GM19324 (cell line): ENCODE results near the gene SOD3.

Experiments used
- ATAC-seq: cut with Tn5 transposase; IDR thresholded peaks from one replicate; pipeline ENCODE4 v1.9.1; 2021; ENCODE audit warnings: mild to moderate bottlenecking, moderate library complexity; ENCODE audit not compliant: unreplicated experiment, low FRiP score

Gene SOD3

DNA sequence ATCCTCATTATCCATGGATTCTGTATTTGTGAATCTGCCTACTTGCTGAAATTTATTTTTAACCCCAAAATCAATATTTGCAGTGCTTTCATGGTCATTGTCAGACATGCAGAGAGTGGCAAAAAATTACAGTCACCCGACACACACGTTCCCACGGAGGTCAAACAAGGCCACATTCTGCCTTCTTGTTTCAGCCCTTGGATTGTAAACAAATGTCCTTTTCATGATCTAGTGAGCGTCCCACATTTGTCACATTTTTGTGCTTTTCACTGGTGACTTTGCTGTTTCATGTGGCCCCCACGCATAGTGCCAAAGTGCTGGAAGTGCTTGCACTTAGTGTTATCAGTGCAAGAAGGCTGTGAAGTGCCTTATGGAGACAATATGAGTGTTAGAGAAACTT, 45.0 kb downstream of the SOD3 start:
- ATAC-seq, result no peak

DNA sequence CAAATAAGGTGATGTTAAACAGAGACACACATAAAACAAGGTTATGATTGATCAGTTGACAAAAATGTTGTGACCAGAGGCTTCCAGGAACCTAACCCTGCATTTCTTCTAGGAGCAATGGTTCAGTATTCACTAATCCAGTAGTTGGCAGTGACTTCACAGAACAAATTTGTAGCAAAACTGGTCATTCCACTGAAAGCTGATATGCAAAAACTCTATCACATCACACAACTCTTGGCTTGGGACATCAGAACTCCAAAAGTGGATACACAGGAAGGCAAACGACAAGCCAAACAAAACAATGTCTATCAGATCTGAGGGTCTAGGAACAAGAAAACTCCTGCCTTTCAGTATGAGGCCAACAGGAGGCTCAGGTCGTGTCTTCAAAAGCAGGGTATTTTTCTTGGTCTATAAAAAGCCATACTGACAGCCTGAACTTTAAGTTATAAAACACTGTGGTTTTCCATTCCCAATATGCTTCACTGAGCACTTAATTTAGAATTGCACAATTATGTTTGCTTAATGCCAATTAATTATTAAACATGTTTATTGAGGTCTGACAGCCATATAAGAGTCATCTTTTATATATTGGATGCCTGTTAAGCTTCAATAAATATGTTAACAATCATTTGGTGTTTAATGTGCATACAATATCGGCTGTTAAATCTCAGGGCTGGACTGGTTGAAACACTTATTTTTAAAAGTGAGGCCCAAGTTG, 45.6 kb downstream of the SOD3 start:
- ATAC-seq, result no peak

DNA sequence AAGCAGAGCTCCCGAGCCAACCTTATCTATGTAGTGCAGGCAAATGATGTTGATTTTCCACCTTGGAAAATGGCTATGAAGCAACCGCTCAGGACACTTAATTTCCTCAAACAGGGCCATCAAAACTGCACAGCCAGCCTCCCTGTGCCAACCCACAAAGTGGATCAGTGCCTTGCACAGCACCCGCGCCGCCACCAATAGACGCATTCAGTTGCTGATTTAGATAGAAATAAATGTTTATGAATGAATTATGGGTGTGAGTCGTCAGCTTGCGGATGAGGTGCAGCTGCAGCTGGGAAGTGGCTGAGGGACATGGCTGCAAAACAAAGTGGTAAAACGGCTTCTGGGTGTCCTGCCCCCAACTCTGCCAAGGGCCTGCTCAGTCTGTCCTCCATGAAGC, 47.0 kb downstream of the SOD3 start:
- ATAC-seq, result no peak

DNA sequence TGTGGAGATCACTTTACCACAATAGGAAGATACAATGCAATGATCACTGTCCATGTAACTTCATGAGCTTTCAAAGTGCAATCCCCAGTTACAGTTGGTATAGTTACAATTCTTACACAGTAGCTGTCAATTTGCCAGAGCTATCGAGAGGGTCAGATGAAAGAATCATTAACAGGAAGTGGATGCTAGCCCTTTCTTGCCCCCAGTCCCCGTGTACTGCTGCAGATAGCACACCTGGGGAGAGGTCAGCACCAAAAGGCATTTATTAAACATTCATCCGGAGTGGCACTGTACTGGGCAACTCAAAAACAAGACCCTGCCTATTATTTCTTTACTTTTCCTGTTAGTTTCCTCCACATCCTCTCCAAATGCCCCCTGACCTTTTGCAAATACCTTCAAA, 47.7 kb downstream of the SOD3 start:
- no peak for ATAC-seq

DNA sequence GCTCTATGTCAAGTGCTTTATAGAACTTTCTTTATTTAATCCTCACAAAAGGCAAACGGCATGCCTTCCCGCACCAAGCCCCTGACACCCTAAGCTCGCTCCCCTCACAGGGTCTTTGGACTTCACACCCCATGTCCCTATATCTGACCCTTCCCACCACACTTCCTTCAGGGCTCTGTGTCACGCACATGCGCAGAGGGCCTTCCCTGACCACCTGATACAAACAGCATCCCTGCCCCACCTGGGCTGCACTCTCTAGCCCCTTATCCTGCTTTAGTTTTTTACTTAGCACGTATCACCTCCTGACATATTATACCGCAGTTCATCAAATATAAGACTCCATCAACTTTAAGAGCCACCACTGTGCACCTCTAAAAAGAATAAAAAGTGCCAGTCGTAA, 49.8 kb downstream of the SOD3 start:
- ATAC-seq, result no peak

DNA sequence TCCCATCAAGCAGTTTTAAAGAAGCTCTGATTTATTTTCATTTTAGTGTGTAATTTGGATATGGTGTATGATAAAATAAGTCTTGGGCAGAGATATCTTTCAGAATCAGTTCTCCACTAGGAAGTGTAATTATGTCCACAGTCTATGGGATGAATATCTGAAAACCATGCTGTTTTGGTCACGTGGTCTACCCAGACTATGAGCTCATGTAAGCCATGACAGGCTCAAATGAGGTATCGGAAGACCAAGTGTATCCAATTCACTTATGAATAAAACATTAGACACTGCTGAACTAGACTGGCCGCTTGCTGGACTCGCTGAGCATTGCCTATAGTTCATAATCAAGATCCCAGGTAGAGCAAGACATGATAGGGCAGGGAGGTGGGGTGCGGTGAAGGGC, 50.5 kb downstream of the SOD3 start:
- ATAC-seq, result no peak

DNA sequence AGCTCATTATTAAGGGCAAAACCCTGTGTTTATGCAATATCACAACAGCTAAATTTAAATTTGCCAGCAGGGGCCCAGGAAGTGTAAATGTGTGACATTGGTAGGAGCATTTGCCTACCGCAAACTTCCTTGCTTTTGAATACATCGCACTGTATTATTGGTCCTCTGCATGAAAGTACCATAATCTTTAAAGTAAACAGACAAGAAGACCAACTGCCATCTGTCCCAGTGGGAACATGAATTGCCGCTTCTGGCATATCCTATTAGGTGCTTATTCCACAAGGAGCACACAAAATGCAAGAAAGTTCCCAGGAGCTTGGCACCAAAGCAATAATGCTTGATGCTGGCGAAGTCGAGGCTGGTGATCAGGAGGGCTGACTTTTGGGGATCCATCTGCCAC, 51.3 kb downstream of the SOD3 start:
- ATAC-seq, result no peak

DNA sequence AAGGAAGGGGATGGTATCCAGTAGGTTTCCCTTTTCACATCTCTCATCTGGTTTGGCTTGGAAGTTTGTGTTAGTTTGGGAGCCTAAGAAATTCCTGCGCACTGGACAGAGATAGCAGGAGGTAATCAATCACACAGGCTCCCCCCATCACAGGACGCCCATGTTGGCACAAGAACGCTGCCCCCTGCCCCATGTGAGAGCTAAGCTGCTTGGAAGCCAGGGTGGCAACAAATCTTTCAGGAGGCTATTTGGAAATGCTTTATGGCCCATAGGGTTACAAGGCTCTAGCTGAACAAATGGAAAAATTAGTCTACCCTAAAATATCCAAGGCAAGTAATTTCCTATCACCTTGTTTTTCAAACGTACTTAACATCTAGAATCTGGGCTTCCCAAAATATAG, 54.0 kb downstream of the SOD3 start:
- no peak for ATAC-seq

DNA sequence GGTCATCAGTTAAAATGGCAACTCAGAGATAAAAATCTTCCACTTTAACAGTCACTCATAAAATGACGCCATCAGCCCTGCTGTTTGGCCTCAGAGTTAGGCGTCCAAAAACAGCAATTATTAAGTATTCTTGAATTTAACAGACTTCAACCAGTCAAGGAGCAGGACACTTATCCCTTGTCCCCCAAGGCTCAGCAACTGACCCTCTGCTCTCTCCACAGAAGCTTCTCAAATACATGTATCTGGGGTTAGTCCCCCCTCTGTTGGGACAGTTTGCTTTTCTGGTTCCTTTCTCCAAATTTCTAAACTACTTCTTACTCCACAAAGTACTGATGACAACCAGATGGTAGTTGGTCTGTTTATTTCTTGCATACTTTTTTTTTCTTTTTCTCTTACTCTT, 54.4 kb downstream of the SOD3 start:
- no peak for ATAC-seq
